Keratinocyte (primary cell): ENCODE measurements around the gene NXT1. TPM values are rescaled to one million over a fixed set of nuclear protein-coding genes. Genes with fewer than 3 reads are reported as not detected.

ENCODE experiments used
- DNase-seq: peaks from one replicate; pipeline ENCODE4 v3.0.0-alpha.2; 2011; ENCODE audit warnings: low read depth, missing footprints, low spot score
- FAIRE-seq: peaks from 2 replicates; lab custom pipeline; 2011; peaks lifted over from hg19 to GRCh38; lab: Jason Lieb, UNC
- H2AFZ ChIP-seq: 2 replicates; pipeline ENCODE4 v1.6.0; 2012; ENCODE audit warnings: low read length, control low read depth, inconsistent platforms; ENCODE audit not compliant: control insufficient read depth
- H3K27ac ChIP-seq: 2 replicates; pipeline ENCODE4 v1.5.1; 2011; ENCODE audit warnings: low read length; ENCODE audit not compliant: control insufficient read depth, insufficient read depth
- H3K27me3 ChIP-seq: 3 replicates; pipeline ENCODE4 v1.6.0; 2011; ENCODE audit warnings: low read length; ENCODE audit not compliant: control insufficient read depth, insufficient read depth; ENCODE audit errors: extremely low read depth
- H3K36me3 ChIP-seq, 2 experiments: 2 replicates in 1 of 2; 3 replicates in 1 of 2; pipeline ENCODE4 v1.5.1; 2011; ENCODE audit warnings: low read length in 2 of 2, mild to moderate bottlenecking in 1 of 2; ENCODE audit not compliant: control insufficient read depth in 2 of 2, insufficient read depth in 2 of 2; ENCODE audit errors: extremely low read depth in 1 of 2
- H3K4me1 ChIP-seq: 3 replicates; pipeline ENCODE4 v1.5.1; 2011; ENCODE audit warnings: low read length; ENCODE audit not compliant: control insufficient read depth, insufficient read depth; ENCODE audit errors: extremely low read depth
- H3K4me2 ChIP-seq: 3 replicates; pipeline ENCODE4 v1.6.0; 2011; ENCODE audit warnings: low read depth, low read length; ENCODE audit not compliant: control insufficient read depth, insufficient read depth; ENCODE audit errors: extremely low read depth
- H3K4me3 ChIP-seq, 3 experiments: fragments of 200-600 bp in 1 of 3; sonication (generic) in 1 of 3; 2 replicates in 2 of 3; 3 replicates in 1 of 3; pipeline ENCODE4 v1.5.1; 2011 to 2016; ENCODE audit warnings: low read length in 3 of 3, mild to moderate bottlenecking in 3 of 3, control low read depth in 2 of 3, inconsistent platforms in 1 of 3, low read depth in 1 of 3, mixed read lengths in 1 of 3, mixed run types in 1 of 3, moderate library complexity in 1 of 3; ENCODE audit not compliant: control insufficient read depth in 2 of 3, insufficient read depth in 2 of 3; ENCODE audit errors: extremely low read depth in 1 of 3
- H3K79me2 ChIP-seq: 2 replicates; pipeline ENCODE4 v1.6.0; 2012; ENCODE audit warnings: low read length; ENCODE audit not compliant: control insufficient read depth, insufficient read depth
- H3K9ac ChIP-seq: 3 replicates; pipeline ENCODE4 v1.6.0; 2011; ENCODE audit warnings: low read length; ENCODE audit not compliant: control insufficient read depth, insufficient read depth; ENCODE audit errors: extremely low read depth
- H3K9me1 ChIP-seq: 3 replicates; pipeline ENCODE4 v1.6.0; 2011; ENCODE audit warnings: low read length; ENCODE audit not compliant: control insufficient read depth, insufficient read depth; ENCODE audit errors: extremely low read depth
- H3K9me3 ChIP-seq: 2 replicates; pipeline ENCODE4 v1.5.1; 2012; ENCODE audit warnings: low read depth, low read length; ENCODE audit not compliant: control insufficient read depth
- H4K20me1 ChIP-seq: 3 replicates; pipeline ENCODE4 v1.6.0; 2011; ENCODE audit warnings: low read length; ENCODE audit not compliant: control insufficient read depth, insufficient read depth; ENCODE audit errors: extremely low read depth
- CTCF ChIP-seq, 3 experiments: IDR thresholded peaks in 1 of 3; conservative IDR thresholded peaks in 1 of 3; optimal IDR thresholded peaks in 1 of 3; 2 replicates in 2 of 3; 3 replicates in 1 of 3; pipeline versions ENCODE3 to v1.5.1; 2011; ENCODE audit warnings: low read length in 3 of 3, mild to moderate bottlenecking in 3 of 3, moderate library complexity in 2 of 3, control low read depth in 1 of 3, inconsistent platforms in 1 of 3; ENCODE audit not compliant: insufficient read depth in 2 of 3; ENCODE audit errors: extremely low read depth in 1 of 3
- EZH2 ChIP-seq: IDR thresholded peaks from one replicate; pipeline ENCODE4 v1.6.1; 2012; ENCODE audit warnings: inconsistent platforms, mild to moderate bottlenecking, low read length, moderate library complexity
- dilution Hi-C: fragments of 300-500 bp; cut with MboI; formaldehyde crosslinking; loops from one replicate; pipeline ENCODE4 v1.7.0; 2020; ENCODE audit warnings: low sequenced_read_pairs; ENCODE audit not compliant: extremely low pct_ligation_motif_present
- polyA plus RNA-seq, 5 experiments: library from polyadenylated mRNA; depleted of rRNA in 3 of 5; stranded (reverse) in 3 of 5; stranded (forward) in 1 of 5; unstranded in 1 of 5; fragments of >200 nt; gene quantifications; 1 replicate in 1 of 5; 2 replicates in 3 of 5; 3 replicates in 1 of 5; pipeline versions ENCODE4 v1.2.1 to v1.2.3, GENCODE V29; 2011 to 2012; ENCODE audit warnings: missing spikeins in 2 of 5, low read depth in 1 of 5, low replicate concordance in 1 of 5

Gene NXT1
- polyA plus RNA-seq, 1 donor (not counting 4 experiments of a cell fraction or from before 2014, with no cell fraction given): 25.8 TPM

- TF ChIP-seq CTCF (optimal IDR thresholded peaks at IDR 0.05 in 1 of 3, IDR thresholded peaks at IDR 0.05 in 1 of 3, conservative IDR thresholded peaks at IDR 0.05 in 1 of 3; ENCODE audit: extremely low read depth in 1 of 3, insufficient read depth in 2 of 3, low read length in 3 of 3) (no peak), EZH2 (no peak)
- Histone ChIP-seq H3K9me3 (no peaks in the 10 kb centered on the region), H3K4me3 (no peak overlapping the region), H3K27ac (no peak overlapping the region), H3K9me1 (no peaks in the 10 kb centered on the region), H3K79me2 (no peaks in the 10 kb centered on the region), H3K36me3 (no peaks in the 10 kb centered on the region), H2AFZ (no peak overlapping the region), H3K27me3 (no peaks in the 10 kb centered on the region), H3K4me1 (no peaks in the 10 kb centered on the region), H3K9ac (no peak overlapping the region), H3K4me2 (no peak overlapping the region), H4K20me1 (no peaks in the 10 kb centered on the region)
- dilution Hi-C loops: no loop called here
- no peak for FAIRE-seq
- DNase-seq: no peak
Measured at GRCh38 chr20:23335521-23335920, 15.1 kb upstream of the NXT1 start.

GRCh38 chr20:23336476-23336875, 14.1 kb upstream of the NXT1 start:
- no peaks in the 10 kb centered on the region for H3K9me3 ChIP-seq
- dilution Hi-C loops: no loop called here
- no peak for DNase-seq
- no peak overlapping the region for H3K4me3 ChIP-seq
- TF ChIP-seq CTCF (optimal IDR thresholded peaks at IDR 0.05 in 1 of 3, IDR thresholded peaks at IDR 0.05 in 1 of 3, conservative IDR thresholded peaks at IDR 0.05 in 1 of 3; ENCODE audit: extremely low read depth in 1 of 3, insufficient read depth in 2 of 3, low read length in 3 of 3) (no peak), EZH2 (no peak)
- no peak overlapping the region for H3K27ac ChIP-seq
- no peak overlapping the region for H2AFZ ChIP-seq
- no peak for FAIRE-seq
- H4K20me1 ChIP-seq: no peaks in the 10 kb centered on the region
- H3K36me3 ChIP-seq: no peaks in the 10 kb centered on the region
- H3K79me2 ChIP-seq: no peaks in the 10 kb centered on the region
- H3K4me2 ChIP-seq: no peak overlapping the region
- H3K27me3 ChIP-seq: no peaks in the 10 kb centered on the region
- H3K4me1 ChIP-seq: no peaks in the 10 kb centered on the region
- H3K9ac ChIP-seq: no peak overlapping the region
- H3K9me1 ChIP-seq: no peaks in the 10 kb centered on the region
